HG02981 (cell line): Measurements from ENCODE around the gene ATXN10.
"Not testable (repeated sequence)": the region's sequence is repeated elsewhere in the genome, so short reads cannot be mapped to it uniquely, and the experiment has no call there.

ENCODE experiments used
- ATAC-seq: cut with Tn5 transposase; IDR thresholded peaks from one replicate; pipeline ENCODE4 v1.9.1; 2021; ENCODE audit warnings: mild to moderate bottlenecking, moderate library complexity; ENCODE audit not compliant: unreplicated experiment

The ATXN10 gene

DNA sequence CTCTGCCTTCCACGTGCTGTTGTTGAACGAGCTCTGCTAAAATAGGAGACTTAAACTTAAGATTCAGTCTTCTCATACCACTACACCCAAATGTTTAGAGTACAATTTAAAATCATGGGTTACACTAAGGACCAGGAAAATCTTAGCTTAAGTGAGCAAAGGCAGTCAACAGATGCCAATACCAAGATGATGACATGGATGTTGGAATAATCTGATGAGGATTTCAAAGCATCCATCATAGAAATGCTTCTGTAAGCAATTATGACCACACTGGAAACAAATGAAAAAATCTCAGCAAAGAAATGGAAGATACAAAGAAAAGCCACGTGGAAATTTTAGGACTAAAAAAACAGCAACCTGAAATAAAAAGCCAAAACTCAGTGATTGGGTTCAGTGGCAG, 109.8 kb downstream of the ATXN10 start:
- no peak for ATAC-seq

DNA sequence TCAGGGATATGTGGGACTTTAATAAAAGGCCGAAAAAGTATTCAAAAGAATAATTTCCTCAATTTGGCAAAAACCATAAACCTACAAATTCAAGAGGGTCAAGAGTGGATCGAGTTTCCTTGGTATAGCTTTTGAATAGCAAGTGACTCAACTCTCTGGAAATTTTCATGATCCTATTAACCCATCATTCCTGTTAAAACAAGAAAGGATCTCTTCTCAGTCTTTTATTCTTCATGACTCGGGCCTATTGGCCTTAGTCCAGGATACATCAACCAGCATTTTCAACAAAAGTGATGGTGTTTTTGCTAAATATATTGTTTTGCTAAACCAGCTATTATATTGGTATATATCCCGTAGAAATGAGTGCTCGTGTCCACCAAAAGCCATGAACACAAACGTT, 110.3 kb downstream of the ATXN10 start:
- no peak for ATAC-seq

DNA sequence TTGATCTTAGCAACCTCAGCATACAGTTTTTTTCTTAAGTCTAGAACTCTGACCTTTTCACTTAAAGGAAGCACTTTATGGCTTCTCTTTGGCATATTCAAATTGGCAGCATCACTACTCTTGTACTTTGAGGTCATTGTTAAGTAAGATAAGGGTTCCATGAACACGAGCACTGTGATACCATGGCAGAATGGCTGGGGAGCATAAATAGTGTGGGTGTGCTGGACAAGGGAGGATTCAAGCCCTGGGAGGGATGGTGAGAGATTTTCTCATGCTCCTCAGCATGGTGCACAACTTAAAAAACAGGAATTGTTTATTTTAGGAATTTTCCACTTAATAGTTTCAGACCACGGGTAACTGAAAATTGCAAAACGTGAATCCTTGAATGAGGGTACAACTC, 111.4 kb downstream of the ATXN10 start:
- no peak for ATAC-seq

DNA sequence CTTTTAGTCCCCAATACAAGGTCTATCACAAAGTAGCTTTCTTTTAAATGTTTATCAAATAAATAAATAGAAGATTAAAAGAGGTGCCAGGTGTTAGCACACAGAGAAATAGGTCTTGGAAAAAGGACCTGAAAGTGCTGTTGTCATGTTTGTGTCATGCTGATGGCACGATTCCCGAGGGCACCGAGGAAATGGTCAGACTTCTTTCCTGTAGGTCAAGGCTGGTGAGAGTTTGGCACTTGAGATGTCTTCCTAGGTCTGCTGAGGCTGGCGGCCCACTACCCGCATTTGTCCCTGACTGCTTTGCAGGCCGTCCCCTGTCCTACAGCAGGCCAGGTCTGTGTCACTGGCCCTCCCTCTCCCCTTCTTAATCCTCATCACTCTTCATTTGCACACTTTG, 112.1 kb downstream of the ATXN10 start:
- ATAC-seq, result no peak

DNA sequence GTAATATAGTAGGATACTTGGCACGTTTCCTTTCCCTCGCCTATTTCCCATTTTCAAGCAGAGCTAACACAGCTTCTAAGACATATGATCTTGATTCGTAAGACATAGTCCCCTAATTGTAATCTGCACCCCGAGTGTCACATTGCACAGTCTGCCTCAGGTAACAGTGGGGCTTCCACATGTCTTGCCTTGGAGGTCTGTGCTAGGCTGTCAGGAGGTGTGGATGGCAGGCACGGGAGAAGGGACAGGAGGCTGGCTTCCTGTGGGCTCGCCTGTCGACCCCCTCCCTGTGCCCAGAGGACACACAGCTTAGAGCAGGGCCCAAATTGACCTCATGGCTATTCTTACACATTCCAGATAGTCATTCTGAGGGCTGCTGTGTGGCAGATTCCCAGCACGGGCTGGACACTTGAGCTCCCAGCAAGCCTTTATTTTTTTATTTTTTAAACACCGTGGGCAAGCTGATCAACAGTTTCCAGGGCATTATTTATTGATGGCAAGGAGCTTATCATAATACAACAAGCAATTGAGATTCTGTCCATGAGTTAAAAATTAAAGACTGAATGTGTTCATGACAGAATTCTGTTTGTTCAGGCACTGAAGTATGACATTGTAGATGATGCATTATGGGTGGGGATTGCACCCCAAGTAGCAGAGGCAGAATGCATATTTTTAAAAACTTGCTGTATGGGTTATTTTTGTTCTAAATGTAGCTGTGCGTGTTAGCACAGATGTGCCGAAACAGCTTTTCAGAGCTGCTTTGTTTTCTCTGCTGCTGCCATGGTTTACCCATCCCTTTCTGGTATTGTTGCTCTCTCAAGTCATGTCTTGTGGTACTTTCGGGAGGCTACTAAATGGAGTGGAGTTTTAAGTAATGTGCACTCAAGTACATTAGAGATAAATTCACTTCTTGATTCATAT, 113.0 kb downstream of the ATXN10 start:
- no peak for ATAC-seq

DNA sequence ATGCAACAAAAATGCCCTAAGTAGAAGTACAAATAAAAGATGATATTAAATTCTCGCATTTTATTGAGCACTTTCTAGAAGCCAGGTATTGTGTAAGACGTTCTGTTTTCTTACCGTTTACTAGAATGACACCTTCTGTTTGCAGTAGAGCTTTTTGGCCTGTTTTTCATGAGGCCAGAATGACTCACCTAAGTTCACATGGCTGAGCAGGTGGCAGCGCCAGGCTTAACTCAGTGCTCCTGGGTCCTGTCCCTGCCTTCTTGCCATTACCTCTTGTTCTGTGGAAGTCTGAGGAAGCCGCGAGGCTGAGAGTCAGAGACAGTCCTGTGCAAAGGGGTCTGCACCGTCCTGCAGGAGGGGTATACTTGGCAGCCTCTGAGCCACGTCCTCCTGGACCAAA, 113.8 kb downstream of the ATXN10 start:
- ATAC-seq, result no peak

DNA sequence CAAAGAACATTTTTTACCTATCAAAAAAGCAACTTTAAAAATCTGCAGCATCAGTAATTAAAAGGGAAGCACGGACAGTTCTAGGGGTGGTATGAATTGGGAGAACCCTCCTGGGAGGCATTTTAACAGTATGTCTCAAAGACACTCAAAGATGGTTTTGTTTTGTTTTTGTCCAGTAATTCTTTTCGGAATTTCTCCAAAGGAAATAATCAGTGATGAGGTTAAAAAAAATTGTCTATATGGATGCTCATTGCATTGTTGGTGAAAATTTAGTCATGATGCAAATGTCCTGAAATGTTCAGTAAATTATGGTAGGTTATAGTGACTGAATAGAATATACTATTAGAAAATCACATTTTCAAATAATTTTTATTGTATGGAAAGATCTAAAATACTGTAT, 115.1 kb downstream of the ATXN10 start:
- ATAC-seq, result no peak

DNA sequence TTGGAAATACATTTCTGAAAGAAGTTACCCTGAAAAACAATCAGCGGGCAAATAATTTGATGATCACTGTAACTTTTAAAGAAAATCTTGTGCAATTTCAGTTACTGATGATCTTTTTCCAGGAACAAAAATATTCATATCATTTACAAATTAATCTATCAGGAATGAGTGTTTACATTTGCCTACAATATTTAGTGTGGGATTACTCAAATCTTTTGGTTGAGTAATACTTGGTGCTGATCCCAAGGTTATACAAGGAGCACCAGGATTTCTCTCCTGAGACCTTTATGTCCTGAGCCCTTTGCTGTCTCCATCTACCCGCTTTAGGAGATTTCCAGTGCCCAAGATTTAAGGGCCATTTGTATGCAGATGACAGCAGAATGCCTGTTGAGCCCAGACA, 116.1 kb downstream of the ATXN10 start:
- no peak for ATAC-seq

DNA sequence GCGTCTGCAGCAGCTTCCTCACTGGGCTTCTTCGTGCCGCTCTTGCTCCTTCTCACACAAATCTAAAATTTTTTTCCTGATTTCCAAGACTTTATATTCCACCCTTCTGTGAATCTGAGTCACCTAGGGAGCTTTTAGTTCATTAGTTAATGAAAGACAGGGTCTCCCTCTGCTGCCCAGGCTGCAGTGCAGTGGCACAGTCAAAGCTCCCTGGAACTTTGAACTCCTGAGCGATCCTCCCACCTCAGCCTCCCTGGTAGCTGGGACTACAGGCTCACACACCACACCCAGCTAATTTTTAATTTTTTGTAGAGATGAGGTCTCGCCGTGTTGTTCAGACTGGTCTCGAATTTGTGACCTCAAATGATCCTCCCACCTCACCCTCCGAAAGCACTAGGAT, 116.9 kb downstream of the ATXN10 start:
- no peak for ATAC-seq

DNA sequence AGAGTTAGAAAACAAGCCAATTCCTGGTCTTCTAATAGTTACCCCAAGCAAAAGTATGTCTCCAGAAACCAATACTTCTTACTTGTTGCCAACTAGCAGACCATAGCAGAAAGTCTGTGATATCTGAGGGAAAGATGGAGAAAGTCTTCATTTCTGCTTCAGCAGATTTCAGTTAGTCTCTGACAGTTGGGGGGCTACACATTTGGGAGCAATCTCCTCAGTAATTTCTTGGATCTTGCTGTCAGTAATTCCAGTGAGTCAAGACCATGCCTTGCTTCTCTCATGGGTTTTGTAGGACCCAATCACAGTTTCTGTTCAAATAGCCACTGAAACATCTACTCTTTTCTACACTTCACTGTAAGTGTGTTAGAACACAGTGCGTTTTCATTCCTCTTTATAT, 118.8 kb downstream of the ATXN10 start:
- ATAC-seq, result no peak

DNA sequence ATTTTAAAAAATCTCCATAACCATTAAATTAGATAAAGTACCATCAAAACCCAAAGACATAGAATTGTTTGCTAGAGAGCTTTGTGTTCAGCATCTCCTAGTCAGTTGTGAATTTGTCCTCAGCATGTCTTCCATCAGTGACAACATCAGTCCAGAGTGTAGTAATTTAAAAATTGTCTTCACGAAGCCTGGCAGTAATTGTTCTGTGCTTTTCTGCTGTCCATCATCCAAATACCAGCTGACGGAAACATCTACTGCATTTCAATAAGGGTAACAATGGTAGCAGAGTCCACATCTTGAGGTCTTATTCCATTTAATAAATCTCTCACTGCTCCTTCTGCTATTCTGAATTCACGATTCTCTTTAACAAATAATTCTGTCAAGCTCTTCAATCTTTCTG, 121.5 kb downstream of the ATXN10 start:
- no peak for ATAC-seq

DNA sequence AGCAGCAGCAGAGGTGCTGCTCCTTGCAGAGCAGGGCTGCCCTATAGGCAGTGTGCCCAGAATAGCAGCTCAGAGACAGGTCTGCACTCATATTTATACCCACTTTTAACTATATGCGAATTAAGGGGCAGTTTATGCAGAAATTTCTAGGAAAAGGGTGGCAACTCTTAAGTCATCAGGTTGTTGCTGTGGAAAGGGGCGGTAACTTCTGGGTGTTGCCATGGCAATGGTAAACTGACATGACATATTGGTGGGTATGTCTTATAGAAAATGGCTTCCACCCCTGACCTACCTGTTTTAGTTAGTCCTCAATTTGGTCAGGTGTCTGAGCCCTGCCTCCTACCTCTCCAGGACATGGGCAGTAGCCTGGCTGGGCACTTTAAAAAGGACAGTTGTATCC, 122.3 kb downstream of the ATXN10 start:
- ATAC-seq, result no peak

DNA sequence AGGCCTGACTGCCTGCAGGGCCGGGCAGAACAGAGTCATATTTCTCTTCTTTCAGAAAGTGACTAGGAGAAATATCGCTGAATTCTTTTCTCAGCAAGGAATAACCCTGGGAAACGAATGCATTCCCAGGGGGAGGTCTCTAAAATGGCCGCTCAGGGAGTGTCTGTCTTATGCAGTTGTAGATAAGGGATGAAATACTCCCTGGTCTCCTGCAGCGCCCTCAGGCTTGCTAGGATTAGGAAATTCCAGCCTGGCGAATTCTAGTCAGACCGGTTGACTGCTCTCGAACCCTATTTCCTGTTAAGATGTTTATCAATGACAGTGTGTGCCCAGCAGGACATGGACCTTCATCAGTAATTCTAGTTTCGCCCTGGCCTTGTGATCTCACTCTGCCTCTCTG, 124.4 kb downstream of the ATXN10 start:
- not testable (repeated sequence) for ATAC-seq

DNA sequence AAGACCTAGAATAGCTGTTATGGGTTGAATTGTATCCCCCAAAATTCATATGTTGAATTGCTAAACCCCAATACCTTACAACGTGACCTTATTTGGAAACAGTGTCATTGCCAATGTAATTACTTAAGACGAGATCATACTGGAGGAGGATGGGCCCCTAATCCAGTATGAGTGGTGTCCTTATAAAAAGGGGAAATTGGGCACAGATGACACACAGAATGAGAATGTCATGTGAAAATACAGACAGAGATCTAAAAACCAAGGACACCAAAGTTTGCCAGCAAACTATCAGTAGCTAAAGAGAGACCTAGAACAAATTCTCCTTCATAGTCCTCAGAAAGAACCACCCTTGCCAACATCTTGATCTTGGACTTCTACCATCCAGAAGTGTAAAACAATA, 127.7 kb downstream of the ATXN10 start:
- ATAC-seq, result no peak

DNA sequence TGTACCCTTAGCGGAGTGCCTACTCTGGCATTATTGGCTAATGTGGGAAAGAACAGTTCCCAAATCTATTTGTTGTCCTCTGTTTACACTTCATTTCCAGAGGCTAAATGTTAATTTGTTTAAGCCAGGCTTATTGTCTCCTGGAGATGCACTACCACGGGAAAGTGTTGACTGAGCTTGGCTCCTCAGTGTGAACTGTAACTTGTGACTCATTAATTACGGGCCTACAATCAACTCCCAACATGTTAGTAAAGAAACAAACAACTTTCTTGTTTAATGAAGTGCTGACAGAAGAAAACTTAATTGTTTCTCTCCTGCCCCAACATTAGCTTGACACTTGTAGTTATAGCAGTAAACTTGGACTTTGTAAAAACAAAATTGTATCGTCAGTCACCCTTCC, 130.4 kb downstream of the ATXN10 start:
- ATAC-seq, result no peak

DNA sequence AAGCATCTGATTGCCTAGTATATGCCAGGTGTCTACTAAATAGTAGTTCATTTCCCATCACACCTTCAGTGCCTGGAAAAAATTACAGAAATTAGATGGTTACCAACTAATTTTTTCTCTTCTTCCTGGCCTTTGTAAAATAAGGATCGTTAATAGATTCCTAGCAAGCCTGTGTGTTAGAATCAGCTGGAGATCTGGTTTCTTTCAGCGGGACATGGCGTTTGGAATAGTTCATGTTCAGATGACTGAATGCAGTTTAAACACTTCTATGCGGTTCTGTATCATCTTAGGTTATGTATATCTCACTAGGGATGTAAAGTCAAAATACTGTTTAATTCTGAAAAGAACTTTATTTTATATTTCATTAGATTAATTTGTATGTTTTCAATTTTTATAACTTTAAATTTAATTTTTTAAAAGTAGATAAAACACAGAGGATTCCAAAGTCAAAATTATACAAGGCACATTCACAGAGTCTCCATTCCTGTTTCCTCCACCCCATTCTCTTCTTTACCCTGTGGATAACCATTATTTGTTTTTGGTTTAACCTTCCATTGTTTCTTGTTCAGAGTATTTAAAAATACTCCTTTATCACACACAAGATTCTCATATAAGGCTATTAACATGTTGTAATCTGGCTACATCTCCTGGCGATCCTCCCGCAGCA, 132.8 kb downstream of the ATXN10 start:
- ATAC-seq, result no peak

DNA sequence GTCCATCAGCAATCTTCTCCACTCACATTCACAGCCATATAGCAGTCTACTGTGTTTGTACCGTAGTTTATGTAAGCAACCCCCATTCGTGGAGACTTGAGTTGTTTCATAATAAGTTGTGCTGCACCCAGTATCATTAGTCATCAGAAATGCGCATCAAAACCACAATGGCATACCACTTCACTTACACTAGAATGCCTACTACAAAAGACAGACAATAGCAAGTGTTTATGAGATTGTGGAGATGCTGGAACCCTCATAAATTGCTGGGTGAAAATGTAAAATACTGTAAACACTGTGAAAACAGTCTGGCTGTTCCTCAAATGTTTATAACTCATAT, 133.3 kb downstream of the ATXN10 start:
- ATAC-seq, result no peak

DNA sequence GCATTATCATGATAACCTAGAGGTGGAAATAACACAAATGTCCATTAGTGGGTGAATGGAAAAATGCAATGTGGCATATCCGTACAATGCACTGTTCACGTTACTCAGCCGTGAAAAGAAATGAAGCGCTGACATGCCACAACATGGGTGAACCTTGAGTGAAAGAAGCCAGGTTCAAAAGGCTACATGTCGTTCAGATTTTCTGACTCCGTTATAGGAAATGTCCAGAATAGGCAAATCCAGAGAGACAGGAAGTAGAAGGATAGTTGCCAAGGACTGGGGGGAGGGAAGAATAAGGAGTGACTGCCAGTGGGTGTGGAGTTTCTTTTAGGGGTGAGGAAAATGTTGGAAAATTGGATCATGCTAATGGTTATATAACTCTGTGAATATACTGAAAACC, 133.8 kb downstream of the ATXN10 start:
- no peak for ATAC-seq

DNA sequence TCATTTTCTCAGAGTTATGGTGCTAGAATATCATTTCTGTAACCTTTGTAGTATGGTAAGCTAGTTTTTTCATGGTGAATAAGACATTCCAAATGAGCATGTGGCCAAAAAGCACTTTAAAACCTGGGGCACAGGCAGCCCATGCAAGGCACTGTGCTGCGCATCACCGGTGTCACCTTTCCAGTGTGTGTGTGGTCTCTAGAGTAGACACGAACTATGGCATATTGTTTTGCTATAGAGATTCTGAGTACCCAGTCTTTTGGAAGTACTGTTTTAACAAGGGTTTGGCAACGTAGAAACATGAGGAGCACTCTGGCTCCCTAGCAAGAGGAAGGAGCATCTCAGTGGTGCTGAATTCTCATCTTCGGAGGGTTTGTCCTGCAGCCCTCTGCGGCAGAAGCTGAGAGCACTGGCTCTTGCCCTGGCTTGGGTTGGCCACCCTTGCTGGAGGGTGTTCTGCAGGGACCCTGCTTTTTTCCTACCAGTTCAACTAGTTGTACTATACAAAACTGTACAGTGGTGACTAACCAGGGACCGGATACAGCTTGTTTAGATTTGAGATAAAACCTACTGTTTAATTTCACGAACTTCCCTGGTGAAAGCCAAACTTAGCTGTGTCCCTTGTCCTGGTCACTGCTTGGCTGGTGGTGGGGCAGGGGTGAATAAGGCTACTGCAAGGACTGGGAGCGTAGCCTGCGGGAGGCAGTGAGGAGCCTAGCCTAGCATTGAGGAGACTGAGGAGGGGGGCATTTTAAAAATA, 135.7 kb downstream of the ATXN10 start:
- ATAC-seq, result no peak

DNA sequence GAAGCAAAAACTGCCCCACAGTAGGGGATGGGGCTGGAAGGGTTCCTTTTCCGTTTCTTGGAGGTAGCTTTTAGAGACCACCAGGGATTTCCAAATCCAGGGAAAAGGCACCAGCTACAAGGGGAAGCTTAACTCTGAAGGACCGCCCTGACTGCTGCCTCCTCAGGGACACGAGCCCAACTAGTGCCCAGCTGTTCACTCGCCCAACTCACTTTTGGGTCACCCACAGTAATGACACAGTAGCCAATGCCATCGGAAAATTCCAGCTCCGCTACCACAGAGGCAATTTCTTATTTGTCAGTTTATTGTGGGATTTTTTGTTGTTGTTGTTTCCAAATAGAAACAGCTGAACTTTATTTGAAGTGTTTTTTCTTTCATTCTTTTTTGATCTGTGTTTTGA, 141.3 kb downstream of the ATXN10 start:
- ATAC-seq, result no peak

DNA sequence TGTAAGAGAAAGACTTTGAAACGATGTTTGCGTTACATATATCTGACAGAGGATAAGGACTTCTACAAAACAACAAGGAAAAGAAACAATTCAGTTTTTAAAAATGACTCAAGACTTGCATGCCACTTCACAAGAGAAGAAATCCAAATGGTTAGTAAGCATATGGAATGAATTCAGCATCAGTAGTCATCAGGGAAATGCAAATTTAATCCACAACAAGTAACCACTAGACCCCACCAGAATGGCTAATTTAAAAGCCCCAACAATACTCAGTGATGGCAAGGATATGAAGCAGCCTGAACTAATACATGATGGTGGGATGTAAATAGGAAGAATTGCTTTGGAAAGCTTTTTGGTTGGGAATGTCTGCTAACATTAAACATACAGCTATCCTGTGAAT, 142.6 kb downstream of the ATXN10 start:
- no peak for ATAC-seq

DNA sequence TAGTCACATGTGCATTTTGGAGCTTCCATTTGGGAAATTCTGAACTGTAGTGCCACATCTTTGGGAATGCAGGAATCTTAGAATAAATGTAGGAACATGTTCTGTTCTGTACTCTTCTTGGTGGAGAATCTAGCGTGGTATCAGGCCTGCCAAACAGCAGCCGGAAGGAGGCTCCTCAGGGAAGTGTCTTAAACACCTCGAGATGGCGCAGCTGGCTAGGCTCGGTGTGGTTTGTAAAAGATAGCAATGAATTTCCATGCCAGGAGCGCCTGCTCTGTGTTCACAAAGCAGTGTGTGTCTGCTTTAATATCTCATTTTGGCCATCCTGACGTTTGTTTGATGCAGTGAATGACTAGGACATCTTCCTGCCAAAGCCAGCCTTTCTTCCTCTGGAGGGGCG, 145.1 kb downstream of the ATXN10 start:
- no peak for ATAC-seq
